Keratinocyte (primary cell): ENCODE results near the gene EGFR.

Source experiments
- CTCF ChIP-seq, 3 experiments: IDR thresholded peaks in 1 of 3; conservative IDR thresholded peaks in 1 of 3; optimal IDR thresholded peaks in 1 of 3; 2 replicates in 2 of 3; 3 replicates in 1 of 3; pipeline versions ENCODE3 to v1.5.1; 2011; ENCODE audit warnings: low read length in 3 of 3, mild to moderate bottlenecking in 3 of 3, moderate library complexity in 2 of 3, control low read depth in 1 of 3, inconsistent platforms in 1 of 3; ENCODE audit not compliant: insufficient read depth in 2 of 3; ENCODE audit errors: extremely low read depth in 1 of 3
- EZH2 ChIP-seq: IDR thresholded peaks from one replicate; pipeline ENCODE4 v1.6.1; 2012; ENCODE audit warnings: inconsistent platforms, mild to moderate bottlenecking, low read length, moderate library complexity

- no peak for TF ChIP-seq EZH2
- TF ChIP-seq CTCF (optimal IDR thresholded peaks at IDR 0.05 in 1 of 3, IDR thresholded peaks at IDR 0.05 in 1 of 3, conservative IDR thresholded peaks at IDR 0.05 in 1 of 3; ENCODE audit: extremely low read depth in 1 of 3, insufficient read depth in 2 of 3, low read length in 3 of 3), result no peak
These were observed 62.8 kb downstream of the EGFR start for GRCh38 chr7:55081472-55082227.
